H1 (cell line): Measurements from ENCODE around the gene CEL.
"Not testable (repeated sequence)": the region's sequence is repeated elsewhere in the genome, so short reads cannot be mapped to it uniquely, and the experiment has no call there.

Experiments used
- CBX5 ChIP-seq: fragments of 300-800, 300-1000 bp; sonication (generic); IDR thresholded peaks from 2 replicates; pipeline ENCODE4 v1.7.1; 2016; ENCODE audit warnings: antibody characterized with exemption, low read length, low read depth
- YY1 ChIP-seq: IDR thresholded peaks from 2 replicates; pipeline ENCODE4 v1.6.1; 2011; ENCODE audit warnings: low read depth, mild to moderate bottlenecking, low read length
- TF ChIP-seq, protein P1 (sequence below), 3 experiments: IDR thresholded peaks; 1 replicate in 2 of 3; 2 replicates in 1 of 3; pipeline versions ENCODE4 v1.5.1 to v1.6.1; 2011; ENCODE audit warnings: low read length in 3 of 3, mild to moderate bottlenecking in 3 of 3, inconsistent platforms in 2 of 3, low read depth in 1 of 3, moderate library complexity in 1 of 3; ENCODE audit not compliant: insufficient read depth in 1 of 3; ENCODE audit errors: control extremely low read depth in 1 of 3
- TF ChIP-seq, protein P2 (sequence below): IDR thresholded peaks from 2 replicates; pipeline ENCODE4 v1.6.1; 2012; ENCODE audit warnings: inconsistent platforms

DNA sequence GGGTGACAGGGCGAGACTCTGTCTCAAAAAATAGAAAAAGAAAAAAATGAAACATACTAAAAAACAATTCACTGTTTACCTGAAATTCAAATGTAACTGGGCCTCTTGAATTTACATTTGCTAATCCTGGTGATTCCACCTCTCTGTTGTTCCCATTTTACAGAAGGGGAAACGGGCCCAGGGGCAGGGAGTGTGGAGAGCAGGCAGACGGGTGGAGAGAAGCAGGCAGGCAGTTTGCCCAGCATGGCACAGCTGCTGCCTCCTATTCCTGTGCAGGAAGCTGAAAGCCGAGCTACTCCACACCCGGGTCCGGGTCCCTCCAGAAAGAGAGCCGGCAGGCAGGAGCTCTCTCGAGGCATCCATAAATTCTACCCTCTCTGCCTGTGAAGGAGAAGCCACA, 788 bp downstream of the CEL start:
- not testable (repeated sequence) for TF ChIP-seq YY1, CBX5
- TF ChIP-seq, protein P1, sequence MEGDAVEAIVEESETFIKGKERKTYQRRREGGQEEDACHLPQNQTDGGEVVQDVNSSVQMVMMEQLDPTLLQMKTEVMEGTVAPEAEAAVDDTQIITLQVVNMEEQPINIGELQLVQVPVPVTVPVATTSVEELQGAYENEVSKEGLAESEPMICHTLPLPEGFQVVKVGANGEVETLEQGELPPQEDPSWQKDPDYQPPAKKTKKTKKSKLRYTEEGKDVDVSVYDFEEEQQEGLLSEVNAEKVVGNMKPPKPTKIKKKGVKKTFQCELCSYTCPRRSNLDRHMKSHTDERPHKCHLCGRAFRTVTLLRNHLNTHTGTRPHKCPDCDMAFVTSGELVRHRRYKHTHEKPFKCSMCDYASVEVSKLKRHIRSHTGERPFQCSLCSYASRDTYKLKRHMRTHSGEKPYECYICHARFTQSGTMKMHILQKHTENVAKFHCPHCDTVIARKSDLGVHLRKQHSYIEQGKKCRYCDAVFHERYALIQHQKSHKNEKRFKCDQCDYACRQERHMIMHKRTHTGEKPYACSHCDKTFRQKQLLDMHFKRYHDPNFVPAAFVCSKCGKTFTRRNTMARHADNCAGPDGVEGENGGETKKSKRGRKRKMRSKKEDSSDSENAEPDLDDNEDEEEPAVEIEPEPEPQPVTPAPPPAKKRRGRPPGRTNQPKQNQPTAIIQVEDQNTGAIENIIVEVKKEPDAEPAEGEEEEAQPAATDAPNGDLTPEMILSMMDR (IDR thresholded peaks at IDR 0.05; ENCODE audit: control extremely low read depth in 1 of 3, insufficient read depth in 1 of 3, low read depth in 1 of 3, low read length in 3 of 3): not testable (repeated sequence)
- TF ChIP-seq, protein P2, sequence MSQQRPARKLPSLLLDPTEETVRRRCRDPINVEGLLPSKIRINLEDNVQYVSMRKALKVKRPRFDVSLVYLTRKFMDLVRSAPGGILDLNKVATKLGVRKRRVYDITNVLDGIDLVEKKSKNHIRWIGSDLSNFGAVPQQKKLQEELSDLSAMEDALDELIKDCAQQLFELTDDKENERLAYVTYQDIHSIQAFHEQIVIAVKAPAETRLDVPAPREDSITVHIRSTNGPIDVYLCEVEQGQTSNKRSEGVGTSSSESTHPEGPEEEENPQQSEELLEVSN: not testable (repeated sequence)
